MM.1S (cell line): Measurements from ENCODE around the gene KIAA1191.

Source experiments
- EZH2 ChIP-seq: fragments of 300-600 bp; sonication (generic); optimal IDR thresholded peaks from 2 replicates; pipeline ENCODE3; 2017; ENCODE audit warnings: low read depth, mild to moderate bottlenecking, antibody characterized with exemption, low read length, mixed read lengths
- TF ChIP-seq, protein P1 (sequence below): fragments of 300-600 bp; sonication (generic); IDR thresholded peaks from 2 replicates; pipeline ENCODE4 v1.5.1; 2016; ENCODE audit warnings: antibody characterized with exemption, low read length, mixed read lengths

DNA sequence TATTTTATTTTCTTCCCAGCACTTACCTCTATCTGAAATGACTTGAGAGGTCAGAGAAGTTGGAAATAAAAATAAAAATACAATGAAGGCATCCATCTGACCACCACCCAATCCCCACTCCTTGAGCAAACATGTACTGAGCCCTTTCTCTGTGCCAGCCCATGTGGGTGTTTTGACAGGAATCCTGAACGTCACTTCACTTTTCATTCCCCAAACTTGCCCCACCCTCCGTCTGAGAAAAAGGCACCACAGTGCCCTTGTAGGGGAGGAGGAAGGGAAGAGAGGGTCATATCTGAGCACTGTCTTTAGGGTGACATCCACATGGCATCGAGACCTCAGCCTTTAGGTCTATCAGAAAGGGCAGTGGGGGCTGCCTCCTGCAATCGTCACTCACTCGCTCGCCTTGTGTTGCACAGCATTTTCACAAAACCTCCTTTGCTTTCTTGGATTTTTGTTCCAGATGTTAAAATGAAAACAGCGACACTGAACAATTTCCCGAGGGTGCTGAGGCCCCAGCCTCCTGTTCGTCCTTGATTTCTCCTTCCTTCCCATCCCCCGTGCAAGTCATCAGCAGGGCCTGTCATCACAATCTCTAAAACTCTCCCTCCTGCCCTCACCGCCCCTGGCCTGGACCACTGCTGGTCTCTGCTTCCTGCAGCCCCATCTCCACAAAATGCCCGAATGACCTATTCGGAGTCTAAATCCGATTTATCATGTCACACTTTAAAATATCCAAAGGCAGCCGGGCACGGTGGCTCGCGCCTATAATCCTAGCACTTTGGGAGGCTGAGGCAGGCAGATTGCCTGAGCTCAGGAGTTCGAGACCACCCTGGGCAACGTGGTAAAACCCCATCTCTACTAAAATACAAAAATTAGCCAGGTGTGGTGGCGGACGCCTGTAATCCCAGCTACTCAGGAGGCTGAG is 40.0 kb upstream of the KIAA1191 start:
- TF ChIP-seq, protein P1, sequence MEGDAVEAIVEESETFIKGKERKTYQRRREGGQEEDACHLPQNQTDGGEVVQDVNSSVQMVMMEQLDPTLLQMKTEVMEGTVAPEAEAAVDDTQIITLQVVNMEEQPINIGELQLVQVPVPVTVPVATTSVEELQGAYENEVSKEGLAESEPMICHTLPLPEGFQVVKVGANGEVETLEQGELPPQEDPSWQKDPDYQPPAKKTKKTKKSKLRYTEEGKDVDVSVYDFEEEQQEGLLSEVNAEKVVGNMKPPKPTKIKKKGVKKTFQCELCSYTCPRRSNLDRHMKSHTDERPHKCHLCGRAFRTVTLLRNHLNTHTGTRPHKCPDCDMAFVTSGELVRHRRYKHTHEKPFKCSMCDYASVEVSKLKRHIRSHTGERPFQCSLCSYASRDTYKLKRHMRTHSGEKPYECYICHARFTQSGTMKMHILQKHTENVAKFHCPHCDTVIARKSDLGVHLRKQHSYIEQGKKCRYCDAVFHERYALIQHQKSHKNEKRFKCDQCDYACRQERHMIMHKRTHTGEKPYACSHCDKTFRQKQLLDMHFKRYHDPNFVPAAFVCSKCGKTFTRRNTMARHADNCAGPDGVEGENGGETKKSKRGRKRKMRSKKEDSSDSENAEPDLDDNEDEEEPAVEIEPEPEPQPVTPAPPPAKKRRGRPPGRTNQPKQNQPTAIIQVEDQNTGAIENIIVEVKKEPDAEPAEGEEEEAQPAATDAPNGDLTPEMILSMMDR, result no peak
- TF ChIP-seq EZH2, result no peak
